GM21825 (cell line): ENCODE measurements around the gene ABCG1.

Source experiments
- ATAC-seq: cut with Tn5 transposase; IDR thresholded peaks from one replicate; pipeline ENCODE4 v1.9.1; 2021; ENCODE audit warnings: mild to moderate bottlenecking, moderate library complexity; ENCODE audit not compliant: unreplicated experiment

The ABCG1 gene

GRCh38 chr21:42265231-42265812 lies 46.4 kb downstream of the ABCG1 start:
- ATAC-seq: no peak

DNA sequence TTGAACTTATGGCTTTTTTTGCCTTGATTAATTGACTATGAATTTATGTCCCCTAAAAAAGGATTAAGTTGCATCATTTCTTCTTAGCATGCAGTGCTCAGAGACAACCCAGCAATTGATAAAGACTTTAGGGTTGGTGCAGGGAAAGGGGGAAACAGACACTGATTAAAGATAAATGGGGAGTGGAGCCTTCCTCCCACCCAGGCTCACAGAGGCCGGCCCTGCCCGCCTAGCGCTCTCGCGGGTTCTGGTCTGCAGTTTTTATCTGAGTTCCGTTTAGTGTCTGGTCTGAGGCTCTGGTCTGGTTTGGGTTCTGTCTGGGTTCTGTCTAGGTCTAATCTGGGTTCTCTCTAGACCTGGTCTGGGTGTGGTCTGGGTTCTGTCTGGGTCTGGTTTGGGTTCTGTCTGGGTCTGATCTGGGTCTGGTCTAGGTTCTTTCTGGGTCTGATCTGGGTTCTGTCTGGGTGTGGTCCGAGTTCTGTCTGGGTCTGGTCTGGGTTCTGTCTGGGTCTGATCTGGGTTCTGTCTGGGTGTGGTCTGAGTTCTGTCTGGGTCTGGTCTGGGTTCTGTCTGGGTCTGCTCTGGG lies 48.1 kb downstream of the ABCG1 start:
- ATAC-seq: no peak

DNA sequence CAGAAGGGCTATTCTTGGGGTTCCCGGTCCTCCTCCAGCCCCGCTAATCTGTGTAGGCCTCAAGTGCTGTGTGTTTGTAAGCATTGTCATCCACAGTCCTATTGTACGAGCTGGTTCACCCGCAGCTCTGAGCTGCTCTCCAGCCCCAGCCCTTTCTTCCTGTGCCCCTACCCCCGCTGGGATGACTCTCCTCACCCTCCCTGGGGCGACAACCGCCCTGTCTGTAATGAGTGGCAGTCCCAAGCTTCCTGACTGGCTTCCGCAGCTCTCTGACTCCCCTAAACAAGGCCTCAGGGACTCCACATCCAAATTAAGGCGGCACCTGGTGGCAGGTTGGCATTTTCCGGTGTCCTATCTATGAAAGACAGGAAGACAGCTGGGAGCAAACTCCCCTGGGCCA lies 50.4 kb downstream of the ABCG1 start:
- no peak for ATAC-seq

DNA sequence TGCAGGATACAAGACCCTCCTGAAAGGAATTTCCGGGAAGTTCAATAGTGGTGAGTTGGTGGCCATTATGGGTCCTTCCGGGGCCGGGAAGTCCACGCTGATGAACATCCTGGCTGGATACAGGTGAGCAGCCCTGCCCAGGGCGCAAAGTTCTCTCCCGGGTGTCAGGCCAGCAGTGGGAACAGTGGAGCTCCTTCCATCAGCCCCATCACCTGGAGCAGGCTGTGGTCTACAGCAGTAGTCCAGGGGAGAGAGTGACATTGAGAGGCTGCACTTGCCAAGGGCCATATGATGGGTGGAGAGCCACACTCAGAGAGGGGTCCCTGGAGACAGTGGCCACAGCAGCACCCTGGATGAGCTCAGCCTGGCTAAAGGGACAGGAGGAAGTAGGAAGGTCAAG lies 52.1 kb downstream of the ABCG1 start:
- ATAC-seq: no peak

DNA sequence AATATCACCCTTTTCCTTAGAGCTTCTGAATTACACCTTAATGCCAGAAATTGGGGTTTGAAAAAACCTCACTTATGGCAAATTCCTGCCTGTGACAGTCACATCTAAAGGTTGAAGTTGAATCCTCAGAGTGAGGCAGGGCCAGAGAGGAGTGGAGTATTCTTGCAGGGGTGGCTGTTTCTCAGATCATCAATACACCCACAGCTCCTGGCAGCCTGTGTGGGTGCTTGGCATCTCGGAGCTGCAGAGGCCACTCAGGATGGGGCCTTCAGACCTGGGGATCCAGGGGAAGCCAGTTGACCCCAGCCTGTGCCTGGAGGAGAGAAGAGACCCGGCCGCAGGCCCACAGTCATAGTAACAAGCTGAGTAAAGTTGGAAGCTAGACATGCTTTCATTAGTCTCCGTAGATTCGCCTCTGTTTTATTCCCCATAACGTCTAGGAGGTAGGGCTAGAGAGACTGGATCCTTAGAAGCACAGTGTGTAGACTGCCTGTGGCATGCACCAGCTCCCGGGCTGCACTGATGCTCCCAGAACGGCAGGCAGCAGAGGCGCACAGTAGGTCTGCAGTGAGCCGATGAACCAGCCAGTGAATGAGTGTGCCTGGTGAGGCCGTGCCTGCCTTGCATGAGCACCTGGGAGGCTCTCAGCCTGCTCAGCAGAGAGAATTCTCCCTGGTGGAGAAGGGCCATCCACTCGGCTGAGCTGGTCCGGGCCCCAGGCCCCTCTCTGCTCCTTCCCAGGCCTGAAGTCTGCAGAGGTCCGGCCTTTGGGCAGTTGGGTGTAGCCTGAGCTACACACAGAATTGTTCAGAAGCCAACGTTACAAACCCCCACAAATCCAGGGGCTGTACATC lies 53.4 kb downstream of the ABCG1 start:
- ATAC-seq: no peak

GRCh38 chr21:42272984-42273600 lies 54.2 kb downstream of the ABCG1 start:
- no peak for ATAC-seq

DNA sequence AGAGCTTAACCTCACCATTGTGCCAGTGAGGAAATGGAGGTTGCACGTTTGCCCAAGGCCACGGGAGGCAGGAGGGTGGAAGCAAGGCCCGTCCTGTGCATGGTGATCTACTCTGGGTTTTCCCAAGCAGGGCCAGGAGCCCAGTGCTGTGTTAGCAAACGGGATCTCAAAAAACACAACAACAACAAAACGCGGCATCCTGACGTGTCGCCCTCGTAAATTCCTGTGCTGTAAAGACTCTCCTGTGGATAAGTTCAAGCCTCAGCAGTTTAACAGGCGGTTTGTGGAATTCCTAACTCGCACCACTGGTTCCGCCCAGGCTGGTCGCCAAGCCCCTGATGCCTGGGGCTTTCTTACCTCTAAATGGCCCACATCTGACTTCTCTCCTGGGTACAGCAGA lies 57.1 kb downstream of the ABCG1 start:
- no peak for ATAC-seq

GRCh38 chr21:42276526-42277154 lies 57.7 kb downstream of the ABCG1 start:
- no peak for ATAC-seq

DNA sequence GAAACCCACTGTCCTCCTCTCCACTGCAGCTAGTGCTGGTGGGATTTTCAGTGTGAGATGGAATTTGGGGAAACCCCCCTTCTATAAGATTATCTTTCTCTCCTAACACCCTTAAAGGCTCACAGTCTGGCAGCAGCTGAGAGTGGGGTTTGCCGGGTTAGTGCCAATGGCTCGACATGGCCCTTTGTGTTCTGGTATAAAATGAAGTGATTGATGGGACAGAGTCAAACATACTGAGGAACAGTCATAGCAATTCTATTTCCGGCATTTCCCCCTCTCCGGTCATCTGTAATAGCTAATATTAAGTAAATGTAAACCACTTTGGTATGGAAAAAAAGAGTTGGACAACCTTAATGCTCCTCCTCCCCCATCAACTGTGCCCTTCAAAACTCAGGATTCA lies 58.7 kb downstream of the ABCG1 start:
- ATAC-seq: no peak

DNA sequence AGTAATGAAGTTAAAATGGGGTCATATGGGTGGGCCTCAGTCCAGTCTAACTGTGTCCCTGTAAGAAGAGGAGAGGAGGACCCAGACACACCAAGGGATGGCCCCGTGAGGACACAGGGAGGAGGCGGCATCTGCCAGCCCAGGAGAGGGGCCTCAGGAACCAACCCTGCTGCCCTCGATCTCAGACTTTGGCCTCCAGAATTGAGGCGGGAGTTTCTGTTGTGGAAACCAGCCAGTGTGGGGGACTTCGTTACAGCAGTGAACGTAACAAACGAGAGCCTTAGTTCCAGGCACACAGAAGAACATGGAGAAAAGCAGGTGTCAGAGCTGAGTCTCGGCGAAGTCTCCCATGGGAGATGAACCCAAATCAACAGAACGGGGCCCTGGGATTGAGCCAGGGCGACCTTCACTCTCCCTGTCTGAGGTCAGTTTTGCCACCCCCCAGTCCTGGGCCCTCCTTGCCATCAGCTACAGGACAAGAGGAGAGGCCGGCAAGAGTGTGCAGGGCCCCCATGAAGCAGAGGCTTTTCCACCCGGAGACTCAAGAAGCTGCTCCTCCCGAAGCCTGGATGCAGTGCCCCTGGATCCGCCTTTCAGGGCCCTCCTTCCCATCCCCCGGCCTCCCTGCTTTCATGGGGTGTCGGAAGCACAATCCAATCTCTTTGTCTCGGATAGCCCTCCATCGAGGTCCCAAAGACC lies 59.7 kb downstream of the ABCG1 start:
- ATAC-seq: no peak

DNA sequence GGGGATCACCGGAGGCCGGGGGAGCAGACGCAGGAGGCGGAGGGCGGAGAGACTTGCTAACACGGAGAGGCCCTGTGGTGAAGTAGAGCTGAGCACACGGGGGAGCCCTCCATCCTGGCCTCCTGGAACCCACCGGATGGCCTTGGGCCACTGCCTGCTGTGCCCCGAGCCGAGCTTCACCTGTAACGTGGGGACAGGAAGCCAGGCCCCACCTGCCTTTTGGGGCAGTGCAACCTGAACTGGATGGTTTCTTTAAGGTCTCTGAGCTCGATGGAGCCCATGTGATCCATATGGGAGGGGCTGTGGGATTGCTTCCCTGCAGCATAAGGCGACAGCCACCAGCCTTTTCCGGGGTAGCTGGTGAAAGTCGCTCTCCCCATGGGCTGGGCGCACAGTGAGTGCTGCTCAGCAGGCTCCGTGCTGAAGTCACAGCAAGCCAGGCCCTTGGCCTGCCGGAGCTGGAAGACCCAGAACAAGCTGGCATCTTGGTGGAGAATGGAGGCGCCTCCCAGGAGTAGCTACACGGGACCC lies 60.5 kb downstream of the ABCG1 start:
- no peak for ATAC-seq

DNA sequence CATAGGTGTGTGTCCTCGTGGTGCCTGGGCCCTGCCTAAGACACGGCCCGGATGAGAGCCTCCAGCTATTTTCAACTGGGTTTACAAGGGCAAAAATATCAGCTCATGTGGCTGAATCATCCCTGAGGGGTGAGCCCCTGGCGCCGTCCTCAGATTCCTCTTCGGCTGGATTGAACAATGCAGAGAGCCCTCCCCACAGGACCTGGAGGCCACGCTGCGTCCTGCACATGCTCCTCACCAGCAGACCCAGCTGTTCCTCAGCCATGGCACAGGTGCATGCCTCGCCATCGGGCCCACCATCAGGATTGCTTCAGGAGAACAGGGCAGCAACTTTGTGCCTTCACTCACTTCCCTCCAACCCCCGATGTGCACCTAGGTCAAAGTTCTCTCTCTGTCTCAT lies 60.9 kb downstream of the ABCG1 start:
- no peak for ATAC-seq

- no peak for ATAC-seq
Observed at GRCh38 chr21:42280356-42281180, 61.6 kb downstream of the ABCG1 start.

- ATAC-seq: no peak
Observed at GRCh38 chr21:42281181-42281680, 62.3 kb downstream of the ABCG1 start.

GRCh38 chr21:42282021-42282420 lies 63.1 kb downstream of the ABCG1 start:
- ATAC-seq: no peak

- no peak for ATAC-seq
Observed at GRCh38 chr21:42282715-42283114, 63.8 kb downstream of the ABCG1 start.

DNA sequence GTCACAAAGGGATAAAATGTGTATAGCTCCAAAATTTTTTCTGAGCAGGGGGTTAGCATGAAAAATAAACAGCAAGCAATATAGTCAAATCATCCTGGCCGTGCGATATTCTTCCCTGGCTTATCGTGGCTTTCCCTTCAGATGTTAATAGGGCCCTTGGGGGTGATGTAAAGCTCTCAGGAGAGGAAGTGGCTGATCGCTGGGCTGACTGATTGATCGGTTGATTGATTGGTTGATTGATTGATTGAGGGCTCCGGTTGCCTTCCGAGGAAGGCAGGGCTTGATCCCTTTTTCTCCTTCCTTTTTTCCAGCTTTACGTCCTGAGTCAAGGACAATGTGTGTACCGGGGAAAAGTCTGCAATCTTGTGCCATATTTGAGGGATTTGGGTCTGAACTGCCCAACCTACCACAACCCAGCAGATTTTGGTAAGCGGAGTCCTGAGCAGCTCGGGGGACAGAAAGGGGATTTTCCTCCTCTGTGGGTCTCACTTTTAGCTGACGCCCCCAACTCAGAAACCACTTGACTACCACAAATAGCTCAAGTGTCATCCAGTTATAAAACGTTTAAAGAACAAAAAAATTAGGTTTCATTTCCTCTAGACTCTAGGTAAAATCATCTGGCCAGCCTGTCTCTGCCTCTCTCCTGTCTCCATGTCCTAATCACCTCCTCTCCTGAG lies 66.8 kb downstream of the ABCG1 start:
- no peak for ATAC-seq

GRCh38 chr21:42286416-42286815 lies 67.5 kb downstream of the ABCG1 start:
- peak; percentile 56 for ATAC-seq
